Uterus (tissue), 4 donors: ENCODE data around the gene RBL1. TPM values are rescaled to one million over a fixed set of nuclear protein-coding genes. Genes with fewer than 3 reads are reported as not detected.
"Not testable (repeated sequence)": the region's sequence is repeated elsewhere in the genome, so short reads cannot be mapped to it uniquely, and the experiment has no call there.

ENCODE experiments used
- DNase-seq, 2 donors: peaks; one replicate each; pipeline ENCODE4 v3.0.0-alpha.2; 2019 to 2020
- H3K27ac ChIP-seq, 2 donors: fragments of 200-600 bp; sonication (generic); 1 replicate in 1 of 2; 2 replicates in 1 of 2; pipeline ENCODE4 v1.5.1; 2016 to 2018
- H3K27me3 ChIP-seq, 2 donors: fragments of 200-600 bp; sonication (generic); one replicate each; pipeline ENCODE4 v1.5.1; 2018 to 2019; ENCODE audit warnings: control low read depth in 1 of 2
- H3K36me3 ChIP-seq, 2 donors: fragments of 200-600 bp; sonication (generic); one replicate each; pipeline ENCODE4 v1.5.1; 2019; ENCODE audit warnings: control low read depth in 1 of 2
- H3K4me1 ChIP-seq, 2 donors: fragments of 200-600 bp; sonication (generic); one replicate each; pipeline ENCODE4 v1.5.1; 2018 to 2019; ENCODE audit warnings: control low read depth in 1 of 2
- H3K4me3 ChIP-seq, 2 donors: fragments of 200-600 bp; sonication (generic); 1 replicate in 1 of 2; 2 replicates in 1 of 2; pipeline ENCODE4 v1.5.1; 2018 to 2019; ENCODE audit warnings: mild to moderate bottlenecking in 1 of 2
- H3K9me3 ChIP-seq, 2 donors: fragments of 200-600 bp; sonication (generic); one replicate each; pipeline ENCODE4 v1.5.1; 2019; ENCODE audit warnings: control low read depth in 1 of 2
- POLR2A ChIP-seq, 2 donors: fragments of 450-650 bp; IDR thresholded peaks; one replicate each; pipeline ENCODE4 v1.6.1; 2016; ENCODE audit warnings: antibody characterized with exemption in 2 of 2, mild to moderate bottlenecking in 1 of 2, moderate library complexity in 1 of 2
- intact Hi-C: fragments of 100-400 bp; cut with DNase I; formaldehyde crosslinking; loops from one replicate; pipeline ENCODE4 v1.15.1; 2023; ENCODE audit warnings: low total_unique reads
- total RNA-seq, 4 donors: library from RNA; depleted of rRNA in 3 of 4; stranded (reverse); fragments of >200 nt in 3 of 4; gene quantifications; one replicate each; pipeline versions ENCODE4 v1.1.0 to v1.2.4, GENCODE V29; 2014 to 2023
- TF ChIP-seq, protein P1 (sequence below), 4 experiments: fragments of 200-600 bp in 2 of 4; fragments of 450-650 bp in 2 of 4; sonication (generic) in 2 of 4; IDR thresholded peaks; one replicate each; pipeline ENCODE4 v1.5.1; 2016 to 2019; ENCODE audit warnings: antibody characterized with exemption in 4 of 4, mild to moderate bottlenecking in 2 of 4, moderate library complexity in 1 of 4
- donor health status: DM: yes; HTN: yes; CAD: no.

RBL1 gene
- total RNA-seq, 4 donors from 2014 or later = 0.51 to 28.1 (median 12.0) TPM

DNA sequence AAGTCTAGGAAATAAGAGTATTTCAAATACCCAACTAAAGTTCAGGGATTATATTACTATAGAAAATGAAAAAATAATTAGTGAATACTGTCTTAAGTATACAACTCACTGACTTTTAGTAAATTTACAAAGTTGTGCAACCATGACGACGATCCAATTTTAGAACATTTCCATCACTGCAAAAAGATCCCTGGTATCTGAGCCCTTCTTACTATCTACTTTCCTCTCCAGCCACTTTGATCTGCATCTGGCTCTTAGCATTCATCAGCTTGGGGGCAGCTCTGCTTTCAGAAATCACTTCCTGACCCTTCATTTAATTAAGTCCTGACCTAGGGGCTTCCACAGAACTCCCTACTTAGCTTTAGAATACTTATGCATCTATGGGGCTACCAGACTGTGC, 38.2 kb upstream of the RBL1 start:
- TF ChIP-seq, protein P1, sequence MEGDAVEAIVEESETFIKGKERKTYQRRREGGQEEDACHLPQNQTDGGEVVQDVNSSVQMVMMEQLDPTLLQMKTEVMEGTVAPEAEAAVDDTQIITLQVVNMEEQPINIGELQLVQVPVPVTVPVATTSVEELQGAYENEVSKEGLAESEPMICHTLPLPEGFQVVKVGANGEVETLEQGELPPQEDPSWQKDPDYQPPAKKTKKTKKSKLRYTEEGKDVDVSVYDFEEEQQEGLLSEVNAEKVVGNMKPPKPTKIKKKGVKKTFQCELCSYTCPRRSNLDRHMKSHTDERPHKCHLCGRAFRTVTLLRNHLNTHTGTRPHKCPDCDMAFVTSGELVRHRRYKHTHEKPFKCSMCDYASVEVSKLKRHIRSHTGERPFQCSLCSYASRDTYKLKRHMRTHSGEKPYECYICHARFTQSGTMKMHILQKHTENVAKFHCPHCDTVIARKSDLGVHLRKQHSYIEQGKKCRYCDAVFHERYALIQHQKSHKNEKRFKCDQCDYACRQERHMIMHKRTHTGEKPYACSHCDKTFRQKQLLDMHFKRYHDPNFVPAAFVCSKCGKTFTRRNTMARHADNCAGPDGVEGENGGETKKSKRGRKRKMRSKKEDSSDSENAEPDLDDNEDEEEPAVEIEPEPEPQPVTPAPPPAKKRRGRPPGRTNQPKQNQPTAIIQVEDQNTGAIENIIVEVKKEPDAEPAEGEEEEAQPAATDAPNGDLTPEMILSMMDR (IDR thresholded peaks at IDR 0.05) = no peak
- TF ChIP-seq POLR2A (IDR thresholded peaks at IDR 0.05) = no peak
- Histone ChIP-seq H3K27ac (no peak overlapping the region), H3K9me3 (no peaks in the 10 kb centered on the region), H3K4me3 (no peak overlapping the region), H3K27me3 (no peaks in the 10 kb centered on the region), H3K4me1 (no peaks in the 10 kb centered on the region), H3K36me3 (no peaks in the 10 kb centered on the region)
- no peak for DNase-seq
- intact Hi-C loops = no loop called here

DNA sequence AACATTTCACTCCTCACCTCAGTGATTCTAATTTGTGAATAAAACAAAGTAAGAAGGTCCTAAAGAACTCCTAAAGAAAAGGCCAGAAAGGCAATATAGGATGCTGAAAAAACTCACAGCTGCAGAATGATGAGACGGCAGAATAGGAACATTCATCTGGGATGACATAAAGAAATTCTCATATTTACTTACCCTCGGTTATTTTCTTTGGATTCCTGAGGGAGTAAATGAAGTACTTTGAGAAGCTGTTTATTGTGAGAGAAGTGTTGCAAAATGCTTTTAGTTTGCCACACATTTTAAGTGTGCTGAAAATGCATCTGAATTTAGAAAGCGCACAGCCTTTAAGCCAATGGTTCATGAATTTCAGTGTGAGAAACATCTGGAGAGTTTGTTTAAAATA, 35.7 kb upstream of the RBL1 start:
- H3K27ac ChIP-seq = no peak overlapping the region
- no peaks in the 10 kb centered on the region for H3K4me1 ChIP-seq
- no peaks in the 10 kb centered on the region for H3K9me3 ChIP-seq
- no peaks in the 10 kb centered on the region for H3K27me3 ChIP-seq
- H3K36me3 ChIP-seq = no peaks in the 10 kb centered on the region
- intact Hi-C loops = no loop called here
- no peak for DNase-seq
- no peak overlapping the region for H3K4me3 ChIP-seq
- TF ChIP-seq POLR2A (IDR thresholded peaks at IDR 0.05) = no peak
- TF ChIP-seq, protein P1 (IDR thresholded peaks at IDR 0.05) = no peak

DNA sequence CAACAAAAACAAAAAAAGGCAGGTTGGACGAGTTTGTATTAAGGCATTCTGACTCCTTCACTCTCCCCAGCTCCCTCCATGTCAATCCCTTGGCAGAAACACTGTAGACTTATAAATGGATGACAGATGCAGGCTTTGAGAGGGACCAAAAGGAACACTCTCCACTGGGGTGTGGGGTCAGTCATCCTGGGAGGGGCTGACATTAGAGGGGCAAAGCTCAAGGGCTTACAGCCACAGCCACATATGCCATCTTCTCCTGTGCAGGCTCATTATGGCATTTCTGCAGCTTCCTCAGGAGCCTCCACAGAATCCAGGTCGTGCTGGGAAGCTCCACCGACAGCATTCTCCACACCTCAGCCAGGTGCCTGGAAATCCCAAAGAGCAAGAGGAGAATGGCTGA, 33.0 kb upstream of the RBL1 start:
- H3K4me3 ChIP-seq = no peak overlapping the region
- no peak for DNase-seq
- H3K27me3 ChIP-seq = no peaks in the 10 kb centered on the region
- H3K36me3 ChIP-seq = no peaks in the 10 kb centered on the region
- intact Hi-C loops = no loop called here
- H3K27ac ChIP-seq = no peak overlapping the region
- no peaks in the 10 kb centered on the region for H3K4me1 ChIP-seq
- no peak for TF ChIP-seq POLR2A (IDR thresholded peaks at IDR 0.05)
- TF ChIP-seq, protein P1 (IDR thresholded peaks at IDR 0.05) = no peak
- H3K9me3 ChIP-seq = no peaks in the 10 kb centered on the region

DNA sequence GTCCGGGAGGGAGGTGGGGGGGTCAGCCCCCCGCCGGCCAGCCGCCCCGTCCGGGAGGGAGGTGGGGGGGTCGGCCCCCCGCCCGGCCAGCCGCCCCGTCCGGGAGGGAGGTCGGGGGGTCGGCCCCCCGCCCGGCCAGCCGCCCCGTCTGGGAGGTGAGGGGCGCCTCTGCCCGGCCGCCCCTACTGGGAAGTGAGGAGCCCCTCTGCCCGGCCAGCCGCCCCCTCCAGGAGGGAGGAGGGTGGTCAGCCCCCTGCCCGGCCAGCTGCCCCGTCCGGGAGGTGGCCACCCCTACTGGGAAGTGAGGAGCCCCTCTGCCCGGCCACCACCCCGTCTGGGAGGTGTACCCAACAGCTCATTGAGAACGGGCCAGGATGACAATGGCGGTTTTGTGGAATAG, 30.5 kb upstream of the RBL1 start:
- DNase-seq, H3K27me3 ChIP-seq, H3K4me1 ChIP-seq, H3K9me3 ChIP-seq, intact Hi-C loops, H3K4me3 ChIP-seq, H3K36me3 ChIP-seq, H3K27ac ChIP-seq: not testable (repeated sequence)

DNA sequence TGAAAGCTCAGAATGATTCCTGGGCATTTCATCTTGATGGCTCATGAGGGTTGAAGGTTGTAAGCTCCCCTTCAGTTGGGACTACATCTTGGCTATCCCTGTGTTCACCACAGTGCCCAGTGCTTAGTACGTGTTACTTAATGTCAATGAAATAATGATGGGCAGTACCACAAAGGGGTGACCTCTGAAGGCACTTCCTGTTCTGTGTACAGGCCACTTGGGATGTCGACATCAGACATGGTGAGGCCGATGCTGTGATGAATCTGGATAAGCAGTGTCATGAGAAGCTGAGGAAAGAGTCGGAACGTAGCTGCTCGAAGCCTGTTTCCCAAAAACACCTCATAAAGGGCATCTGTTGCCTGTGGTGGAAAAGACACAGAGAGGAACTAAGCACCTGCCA, 27.6 kb upstream of the RBL1 start:
- no peaks in the 10 kb centered on the region for H3K27me3 ChIP-seq

More for the DNA sequence above, 27.6 kb upstream of the RBL1 start:
- intact Hi-C loops = no loop called here
- H3K27ac ChIP-seq = no peak overlapping the region
- H3K4me1 ChIP-seq = no peaks in the 10 kb centered on the region
- no peak overlapping the region for H3K4me3 ChIP-seq
- H3K9me3 ChIP-seq = no peaks in the 10 kb centered on the region
- no peak for DNase-seq
- no peaks in the 10 kb centered on the region for H3K36me3 ChIP-seq
- TF ChIP-seq, protein P1 (IDR thresholded peaks at IDR 0.05) = no peak
- TF ChIP-seq POLR2A (IDR thresholded peaks at IDR 0.05) = no peak
